Colon (tissue), 2 donors: ENCODE data around the gene UVRAG.

Source experiments
- FAIRE-seq: peaks from 2 replicates; lab custom pipeline; 2012; peaks lifted over from hg19 to GRCh38; lab: Jason Lieb, UNC
- donor health status: control.
- donor health status: control.

Gene UVRAG

DNA sequence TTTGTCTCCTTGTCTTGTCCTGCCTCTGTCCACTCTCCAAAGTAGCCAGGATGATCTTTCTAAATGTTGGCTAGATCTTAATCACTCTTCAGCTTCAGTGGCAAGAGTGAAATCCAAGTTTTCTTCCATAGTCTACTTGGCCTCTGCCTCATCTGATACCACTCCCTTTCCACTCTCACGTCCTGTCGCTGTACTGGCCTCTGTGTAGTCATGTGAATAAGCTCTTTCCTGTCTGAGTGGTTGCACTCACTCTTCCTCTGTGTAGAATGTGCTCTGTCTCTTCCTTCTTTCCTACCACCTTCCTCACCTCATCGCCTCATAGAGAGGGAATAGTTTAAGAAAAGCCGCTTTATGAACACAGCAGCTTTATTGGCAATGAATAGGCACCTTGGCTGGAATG, 304.8 kb downstream of the UVRAG start:
- no peak for FAIRE-seq

DNA sequence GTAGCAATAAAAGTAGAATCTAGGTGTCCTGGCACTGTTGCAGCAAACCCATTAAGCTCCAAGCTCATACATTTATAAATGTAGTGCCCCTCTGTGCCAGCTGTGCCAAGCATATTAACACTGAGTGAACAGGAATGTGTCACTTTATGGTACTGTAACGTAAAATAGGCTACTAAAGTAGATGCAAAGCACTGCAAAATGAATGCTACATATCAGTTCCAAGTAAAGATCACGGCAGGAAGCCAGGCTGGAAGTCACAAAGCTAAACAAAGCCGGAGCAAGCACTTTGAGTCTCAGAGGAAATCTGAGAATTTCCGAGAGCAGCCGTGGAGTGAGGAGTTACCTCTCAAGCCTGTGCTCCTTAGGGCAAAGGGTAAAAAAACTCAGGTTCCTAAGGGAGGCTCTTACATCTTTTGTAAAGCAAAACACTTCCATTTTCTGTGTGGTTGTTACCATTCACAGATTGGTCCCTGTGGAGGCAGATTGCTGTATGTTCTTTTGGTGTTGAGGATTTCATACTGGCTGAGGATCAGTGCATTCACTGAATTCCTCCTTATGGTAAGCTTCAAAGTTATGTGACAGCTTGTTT, 305.6 kb downstream of the UVRAG start:
- no peak for FAIRE-seq

DNA sequence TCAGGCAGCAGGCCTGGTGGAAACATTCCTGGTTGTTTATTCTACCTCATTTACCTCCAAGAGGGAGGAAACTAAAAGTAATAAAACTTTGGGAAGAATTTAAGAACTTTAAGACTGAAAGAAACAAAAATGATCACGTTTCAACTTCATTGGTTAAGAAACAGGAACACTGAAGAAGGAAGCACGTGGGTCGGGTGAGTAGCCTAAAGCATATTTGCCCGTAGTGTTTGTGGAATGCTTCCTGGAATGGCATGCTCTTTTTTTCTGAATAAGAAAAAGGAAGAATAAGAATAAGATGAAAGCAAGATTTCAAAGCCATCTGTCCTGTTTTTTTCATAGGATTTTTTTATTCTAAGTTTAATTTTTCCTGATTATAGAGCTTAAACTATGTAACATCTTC, 308.2 kb downstream of the UVRAG start:
- no peak for FAIRE-seq

DNA sequence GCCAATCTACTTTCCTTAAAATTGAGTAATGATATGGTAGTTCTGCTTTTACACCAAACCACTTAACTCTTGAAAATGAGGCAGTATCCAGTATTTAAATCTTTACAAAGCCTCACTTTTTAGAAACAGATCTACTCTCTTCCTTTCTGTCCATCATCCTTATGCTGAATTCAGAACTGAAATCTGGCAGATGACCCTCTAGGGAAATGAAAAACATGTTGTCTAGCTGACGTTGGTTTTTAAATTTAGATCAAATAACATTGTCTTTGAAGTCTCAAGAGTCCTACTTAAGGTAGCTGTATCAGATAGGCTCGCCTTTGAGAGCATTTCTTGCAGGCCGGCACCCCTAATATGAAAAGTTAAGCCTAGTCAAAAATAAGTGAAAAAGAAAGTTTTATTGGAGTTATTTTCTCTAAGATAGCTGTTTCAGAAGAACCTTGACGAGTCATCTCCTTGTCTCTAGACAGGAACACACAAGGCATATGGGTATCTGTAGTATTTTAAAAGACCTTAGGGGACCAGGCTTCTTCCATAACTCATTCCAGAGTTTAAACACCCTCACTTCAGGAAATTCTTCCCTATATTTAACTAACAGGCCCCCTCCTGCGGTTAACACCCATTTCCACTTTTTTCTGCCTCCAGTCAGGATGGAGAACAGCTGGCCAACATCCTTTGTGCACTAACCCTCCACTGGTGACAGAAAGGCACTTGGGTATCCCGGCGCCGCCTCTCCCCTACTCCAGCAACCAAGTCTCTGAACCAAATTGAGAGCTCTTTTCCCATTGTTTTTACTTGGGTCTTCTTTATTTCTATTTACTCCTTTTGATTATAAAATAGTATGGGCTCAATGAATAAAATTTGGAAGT, 310.1 kb downstream of the UVRAG start:
- no peak for FAIRE-seq

DNA sequence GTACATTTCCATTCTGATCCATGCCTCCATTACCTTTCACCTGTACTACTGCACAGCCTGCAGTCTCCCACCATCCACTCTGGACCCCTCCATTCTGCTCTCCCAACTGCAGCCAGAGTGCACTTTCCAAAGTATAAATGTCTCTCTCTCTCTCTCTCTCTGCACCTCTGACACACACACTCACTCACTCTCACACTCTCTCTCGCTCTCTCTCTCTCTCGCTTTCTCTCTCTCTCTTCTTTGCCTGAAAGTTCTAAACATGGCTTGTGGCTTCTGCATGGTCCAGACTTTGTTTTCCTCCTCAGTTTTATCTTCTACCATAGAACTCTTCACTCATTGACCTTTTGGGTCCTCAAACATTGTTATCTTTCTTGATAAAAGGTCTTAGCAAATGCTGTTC, 314.7 kb downstream of the UVRAG start:
- FAIRE-seq: no peak

DNA sequence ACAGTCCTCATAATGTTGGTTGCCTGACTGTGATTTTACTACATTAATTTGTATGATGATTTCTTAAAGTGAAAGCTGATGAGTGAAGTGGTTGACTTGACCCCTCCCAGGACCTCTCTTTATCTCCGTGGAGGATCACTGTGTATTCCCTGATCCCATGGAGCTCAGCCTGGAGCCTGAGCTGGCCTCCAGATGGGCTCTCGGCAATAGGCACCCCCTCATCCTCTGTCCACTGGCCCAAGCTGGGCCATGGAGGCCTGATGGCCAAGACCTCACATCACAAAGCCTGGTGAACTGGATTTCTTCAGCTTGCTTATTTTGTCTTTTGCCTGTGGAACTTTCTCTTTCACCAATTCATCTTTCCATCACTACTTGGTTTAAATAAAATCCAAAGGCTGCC, 316.1 kb downstream of the UVRAG start:
- FAIRE-seq: no peak

DNA sequence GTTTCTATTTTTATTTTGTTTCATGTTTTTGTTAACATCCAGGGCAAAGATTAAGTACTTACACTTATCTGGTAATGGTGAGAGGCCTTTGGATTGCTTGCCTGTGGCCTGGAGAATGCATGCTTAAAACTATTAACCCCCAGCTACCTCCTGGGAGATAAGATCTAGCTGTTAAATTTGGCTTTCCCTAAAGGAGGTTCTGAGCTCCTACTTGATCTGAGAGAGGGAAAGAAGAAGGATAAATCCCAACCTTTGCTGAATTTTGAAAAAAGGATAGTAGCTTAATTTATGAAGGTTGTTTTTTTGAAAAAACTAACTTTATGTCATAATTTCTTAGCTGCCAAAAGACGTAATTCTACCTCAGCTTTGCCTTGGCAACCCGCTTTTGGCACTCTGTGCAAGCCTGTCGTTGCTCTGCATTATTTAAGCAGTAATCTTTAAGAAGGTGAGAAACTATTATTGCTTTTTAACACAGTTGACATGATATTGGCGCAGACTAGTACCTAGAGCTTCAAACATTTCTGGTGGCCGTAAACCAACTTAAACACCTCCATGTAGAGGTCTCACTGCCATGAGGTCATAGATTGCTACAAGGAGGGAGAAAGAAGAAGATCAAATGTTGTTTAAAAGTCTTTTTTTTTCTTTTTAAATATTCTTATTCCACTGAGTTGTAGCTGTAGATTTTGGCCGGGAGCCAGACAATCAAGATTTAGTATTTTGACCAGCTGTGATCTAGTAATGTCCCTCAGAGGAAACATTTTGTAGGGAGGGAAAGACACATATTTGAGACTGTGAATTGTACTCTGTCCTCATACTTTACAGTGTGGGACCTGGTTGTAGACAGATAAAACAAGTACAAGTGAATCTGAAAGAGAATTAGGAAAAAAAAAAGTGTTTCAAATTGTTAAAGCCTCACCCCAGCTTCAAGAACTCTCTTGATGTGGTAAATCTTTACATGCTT, 316.9 kb downstream of the UVRAG start:
- FAIRE-seq: no peak

DNA sequence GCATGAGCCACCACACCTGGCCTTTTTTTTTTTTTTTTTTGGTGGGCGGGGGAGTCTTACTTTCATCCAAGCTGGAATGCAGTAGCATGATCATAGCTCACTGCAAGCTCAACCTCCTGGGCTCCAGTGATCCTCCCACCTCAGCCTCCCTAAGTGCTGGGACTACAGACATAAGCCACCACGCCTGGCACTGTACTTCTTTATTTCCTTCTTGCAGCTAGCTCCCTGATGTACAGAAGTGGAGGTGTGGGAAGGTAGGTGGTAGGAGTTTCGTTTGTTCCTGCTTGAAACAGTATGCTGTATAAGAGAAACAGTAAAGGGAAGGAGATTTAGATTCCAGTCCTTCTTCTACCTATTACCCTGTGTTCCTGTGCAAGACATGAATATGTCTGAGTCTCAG, 319.2 kb downstream of the UVRAG start:
- no peak for FAIRE-seq

DNA sequence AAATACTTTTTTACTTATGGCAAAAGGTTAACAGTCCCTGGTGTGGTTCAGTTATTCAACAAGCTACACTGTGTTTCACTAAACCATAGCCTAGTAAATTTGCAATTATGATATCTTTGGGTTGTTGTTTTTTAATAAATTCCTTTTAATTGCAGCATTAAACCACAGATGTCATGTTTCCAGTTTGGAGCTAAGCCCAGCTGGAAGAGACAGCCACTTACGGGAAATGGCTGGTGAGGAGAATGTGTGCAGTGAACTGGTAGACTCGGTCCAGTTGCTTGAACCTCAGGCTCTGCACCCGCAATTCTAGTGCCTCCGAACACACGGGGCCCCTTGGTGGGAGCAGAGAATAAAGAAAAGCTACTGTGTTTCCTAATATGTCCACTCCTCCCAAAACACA, 320.5 kb downstream of the UVRAG start:
- no peak for FAIRE-seq

DNA sequence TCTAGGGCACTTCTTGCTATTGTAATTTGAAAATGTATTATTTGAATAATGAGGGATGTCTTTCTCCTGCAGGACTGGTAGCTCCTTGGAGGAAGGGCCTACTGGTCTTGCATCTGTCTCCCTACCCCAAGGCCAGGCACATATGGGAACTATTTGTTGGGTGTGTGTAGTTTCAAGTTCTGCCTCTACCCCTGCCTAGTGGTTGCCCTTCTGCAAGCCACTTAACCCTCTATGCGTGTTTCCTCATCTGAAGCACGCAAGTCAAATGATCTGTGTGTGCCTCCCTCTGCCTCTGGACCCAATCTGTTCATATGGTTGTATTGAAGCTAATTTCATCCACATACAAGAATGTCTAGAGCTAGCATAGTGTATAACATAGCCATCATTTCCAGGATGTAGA, 324.3 kb downstream of the UVRAG start:
- FAIRE-seq: no peak

DNA sequence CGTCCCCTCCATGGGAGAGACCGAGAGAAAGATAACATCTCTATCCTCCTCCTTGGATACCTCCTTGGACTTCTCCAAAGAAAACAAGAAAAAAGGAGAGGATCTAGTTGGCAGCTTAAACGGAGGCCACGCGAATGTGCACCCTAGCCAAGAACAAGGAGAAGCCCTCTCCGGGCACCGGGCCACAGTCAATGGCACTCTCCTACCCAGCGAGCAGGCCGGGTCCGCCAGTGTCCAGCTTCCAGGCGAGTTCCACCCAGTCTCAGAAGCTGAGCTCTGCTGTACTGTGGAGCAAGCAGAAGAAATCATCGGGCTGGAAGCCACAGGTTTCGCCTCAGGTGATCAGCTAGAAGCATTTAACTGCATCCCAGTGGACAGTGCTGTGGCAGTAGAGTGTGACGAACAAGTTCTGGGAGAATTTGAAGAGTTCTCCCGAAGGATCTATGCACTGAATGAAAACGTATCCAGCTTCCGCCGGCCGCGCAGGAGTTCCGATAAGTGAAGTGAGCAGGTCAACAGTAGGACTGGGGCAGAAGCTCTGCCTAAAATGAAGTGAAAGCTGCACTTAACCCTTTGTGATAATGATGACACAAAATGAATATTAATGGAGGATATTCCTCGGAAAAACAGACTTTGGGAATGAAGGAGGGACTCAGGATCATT, 326.0 kb downstream of the UVRAG start:
- no peak for FAIRE-seq

DNA sequence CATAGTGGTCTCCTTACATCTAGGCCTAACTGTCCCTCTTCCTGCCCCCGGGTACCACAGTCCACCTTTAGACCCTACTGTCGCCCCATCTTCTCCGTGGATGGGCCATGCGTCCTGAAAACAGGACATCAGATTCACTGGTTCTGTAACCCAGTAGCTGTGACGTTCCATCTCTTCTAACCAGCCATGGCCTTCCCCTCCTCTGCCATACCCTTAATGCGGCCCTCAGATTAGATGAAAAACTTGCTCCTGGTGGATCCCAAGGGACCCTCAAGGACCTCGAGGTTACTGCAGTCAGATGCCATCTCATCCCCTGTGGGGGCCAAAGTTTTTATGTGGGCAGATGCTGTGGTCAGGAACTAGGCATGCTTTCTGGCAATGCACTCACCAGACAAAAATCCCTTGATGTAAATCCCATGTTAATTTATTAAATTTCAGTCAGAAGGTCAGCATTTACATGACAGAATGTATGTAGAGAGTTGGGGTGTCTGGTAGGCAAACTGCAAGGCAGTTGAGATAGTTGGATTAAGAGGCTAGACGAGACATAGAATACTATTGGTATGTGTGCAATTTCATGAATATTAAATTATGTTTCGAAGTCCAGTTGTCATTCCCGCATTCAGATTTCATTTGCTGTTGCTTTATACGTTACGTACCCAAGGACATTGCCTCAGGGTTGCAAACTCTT, 327.0 kb downstream of the UVRAG start:
- no peak for FAIRE-seq

DNA sequence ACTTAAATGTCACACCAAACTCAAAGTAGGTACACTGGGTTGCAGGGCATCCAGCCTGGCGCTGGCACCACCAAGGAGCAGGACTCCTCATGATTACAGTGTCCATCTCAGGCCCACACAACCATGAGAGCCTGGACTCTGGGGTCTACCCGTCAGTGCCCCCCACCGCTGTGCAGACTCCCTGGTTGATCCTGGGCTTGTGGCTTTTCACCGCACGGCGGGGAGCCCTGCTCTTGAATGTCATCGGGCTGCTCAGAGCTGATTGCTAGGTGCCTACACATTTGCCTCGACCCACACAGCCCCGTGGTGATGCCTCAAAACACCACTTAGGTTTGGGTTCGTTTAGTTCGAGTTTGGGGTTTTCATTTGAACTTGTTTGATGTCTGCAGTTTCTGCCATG, 328.3 kb downstream of the UVRAG start:
- no peak for FAIRE-seq

DNA sequence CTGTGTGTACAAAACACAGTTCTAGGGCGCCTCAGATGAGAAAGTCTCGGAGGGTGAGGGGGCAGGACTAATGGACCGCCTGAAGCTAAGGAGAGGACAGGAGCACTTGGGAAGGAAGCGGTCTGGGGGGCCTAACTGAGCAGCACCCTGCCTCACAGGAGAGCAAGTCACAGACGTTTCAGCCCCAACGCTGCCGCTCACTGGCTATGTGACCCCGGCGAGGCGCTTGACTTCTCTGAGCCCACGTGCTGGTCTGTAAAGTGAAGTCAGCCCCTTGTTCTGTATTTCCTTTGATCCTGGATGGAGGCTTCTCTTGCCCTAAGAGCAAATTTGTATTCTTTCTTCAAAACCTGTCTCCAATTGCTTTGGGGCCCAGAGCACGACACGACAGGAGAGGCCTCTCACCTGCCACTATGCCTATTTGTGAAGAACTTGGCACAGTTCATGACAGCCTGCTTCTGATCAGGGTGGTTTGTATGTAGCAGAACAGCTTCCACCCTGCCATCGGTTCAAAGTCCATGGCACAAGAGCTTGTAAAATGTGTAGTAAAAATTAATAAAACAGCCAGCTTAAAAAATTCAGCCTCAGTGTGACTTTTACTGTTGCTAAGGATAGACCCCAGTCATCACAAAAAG, 332.2 kb downstream of the UVRAG start:
- no peak for FAIRE-seq

DNA sequence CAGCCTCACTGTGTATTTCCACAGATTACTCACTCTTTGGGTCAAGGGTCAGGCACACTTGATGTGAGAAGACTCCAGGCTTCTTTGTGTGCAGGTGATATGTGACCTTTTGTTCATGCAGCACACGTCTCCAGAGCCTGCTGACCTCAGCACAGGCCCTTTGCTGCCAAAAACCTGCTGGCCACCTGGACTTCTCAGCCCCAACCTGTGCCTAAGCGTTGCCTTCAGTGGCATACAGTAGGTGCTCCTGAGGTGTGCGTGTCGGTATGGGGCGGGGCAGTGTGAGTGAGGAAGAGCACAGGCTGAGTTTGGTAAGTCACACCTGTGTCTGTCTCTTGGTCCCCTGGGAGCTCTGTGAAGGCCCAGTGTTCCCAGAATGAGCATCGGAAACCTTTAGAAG, 333.2 kb downstream of the UVRAG start:
- no peak for FAIRE-seq

DNA sequence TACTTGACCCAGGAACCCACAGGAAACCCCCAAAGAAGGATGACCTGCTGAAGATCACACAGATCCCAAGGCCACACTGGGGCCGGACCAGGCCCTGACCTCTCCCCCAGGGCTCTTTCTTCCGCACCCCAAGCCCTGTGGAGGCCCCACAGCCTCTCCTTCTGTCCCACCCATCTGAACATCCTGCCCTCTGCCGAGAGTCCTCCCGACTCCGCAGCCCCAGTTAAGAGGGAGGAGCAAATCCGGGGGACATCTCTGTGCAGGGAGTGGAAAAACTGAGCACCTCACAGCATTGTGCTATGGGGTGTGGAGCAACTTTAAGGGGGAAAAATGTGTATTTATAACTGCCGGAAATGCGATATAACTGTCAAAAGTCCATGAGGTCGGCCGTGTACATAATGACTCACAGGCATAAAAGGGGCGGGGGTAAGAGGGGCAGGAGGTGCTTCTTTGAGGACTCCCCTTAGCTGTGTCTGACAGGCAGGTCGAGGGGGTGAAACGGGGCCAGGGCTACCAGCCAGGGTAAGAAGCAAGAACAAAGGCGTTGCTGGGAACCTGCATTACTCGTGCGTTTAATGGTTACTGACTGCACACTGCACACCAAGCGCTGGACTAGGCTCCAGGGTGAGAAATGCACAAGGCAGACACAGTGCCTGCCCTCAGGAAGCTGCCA, 334.1 kb downstream of the UVRAG start:
- FAIRE-seq: no peak

DNA sequence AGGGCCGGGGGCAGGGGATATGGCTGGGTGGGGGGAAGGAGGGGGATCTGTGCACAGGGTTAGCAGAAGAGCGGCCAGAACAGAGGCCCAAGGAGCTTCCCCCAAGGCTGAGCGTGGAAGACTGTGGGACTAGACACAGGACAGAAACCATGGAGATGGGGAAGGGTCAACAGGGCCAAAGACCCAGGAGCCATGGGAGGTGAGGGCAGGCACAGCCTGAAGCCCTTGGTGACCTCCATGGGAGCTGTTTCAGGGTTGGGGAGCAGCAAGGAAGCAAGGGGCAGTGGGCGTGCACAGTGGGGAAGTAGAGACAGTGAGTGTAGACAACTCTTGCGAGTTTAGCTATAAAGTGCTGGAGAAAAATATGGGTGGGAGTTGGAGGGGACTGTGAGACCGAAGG, 334.7 kb downstream of the UVRAG start:
- no peak for FAIRE-seq

DNA sequence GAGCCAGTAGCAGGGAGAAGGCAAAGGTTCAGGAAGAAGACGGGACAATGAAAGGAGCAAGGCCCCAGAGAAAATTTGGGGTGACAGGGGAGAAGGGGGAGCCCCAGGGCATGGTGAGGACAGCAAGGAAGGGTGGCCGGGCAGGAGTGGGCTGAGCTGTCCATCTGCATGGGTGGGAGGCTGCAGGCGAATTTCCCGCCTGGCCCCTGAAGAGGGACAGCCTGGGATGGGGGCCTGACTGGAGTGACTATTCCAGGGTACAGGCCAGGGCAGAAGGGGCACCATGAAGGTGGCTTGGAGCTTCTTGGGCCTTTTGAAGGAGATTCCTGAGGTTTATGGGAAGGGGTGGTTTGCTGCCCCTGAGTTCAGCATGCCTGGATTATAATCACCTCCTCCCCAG, 335.1 kb downstream of the UVRAG start:
- no peak for FAIRE-seq

DNA sequence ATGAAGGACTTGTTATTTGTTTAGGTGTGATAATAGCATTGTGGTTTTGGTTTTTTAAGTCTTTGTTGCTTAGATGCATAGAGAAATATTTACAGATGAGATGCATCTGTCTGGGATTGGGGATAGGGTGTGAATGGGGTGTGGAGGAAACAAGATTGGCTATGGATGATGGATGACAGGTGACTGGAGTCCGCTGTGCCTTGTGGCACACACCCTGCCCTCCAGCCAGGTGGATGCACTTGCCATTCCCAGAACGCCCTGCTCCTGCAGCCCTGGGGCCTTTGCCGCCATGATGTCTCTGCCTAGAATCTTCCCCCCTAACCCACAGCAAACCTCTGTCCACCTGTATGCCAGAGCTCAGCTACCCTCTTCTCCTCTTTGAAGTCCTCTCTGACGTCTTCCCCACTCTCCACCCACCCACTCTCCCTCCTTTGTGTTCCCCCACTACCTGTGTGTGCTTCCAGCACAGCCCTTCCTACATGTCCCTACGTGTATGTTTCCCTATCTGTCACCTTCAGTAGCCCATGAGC, 336.6 kb downstream of the UVRAG start:
- FAIRE-seq: no peak

DNA sequence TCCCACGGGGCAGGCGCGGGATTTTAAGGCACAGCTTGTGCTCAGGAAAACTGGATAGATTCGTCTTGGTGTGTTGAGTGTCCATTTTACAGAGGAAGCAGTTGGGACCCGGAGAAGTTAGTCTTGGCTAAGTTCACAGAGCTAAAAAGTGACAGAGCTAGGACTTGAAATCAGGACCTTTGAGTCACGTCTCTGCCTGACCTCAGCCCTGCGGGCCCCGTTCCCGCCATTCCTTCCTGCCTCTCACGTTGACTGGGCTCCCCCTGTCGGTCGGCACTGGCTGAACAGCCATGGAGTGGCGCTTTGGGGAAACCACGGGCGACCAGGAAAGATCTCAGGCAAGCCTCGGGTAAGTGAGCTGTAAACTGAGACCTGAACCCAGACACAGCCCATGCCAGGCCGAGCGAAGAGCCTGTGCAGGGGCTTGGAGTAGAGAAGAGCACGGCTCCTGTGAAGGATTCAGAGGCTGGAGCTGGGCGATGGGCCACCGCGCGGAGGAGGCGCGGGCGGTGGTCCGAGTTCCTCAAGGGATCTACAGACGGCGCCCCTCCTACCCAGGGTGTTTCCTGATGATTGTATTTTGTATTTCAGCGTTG, 337.2 kb downstream of the UVRAG start:
- no peak for FAIRE-seq
